Measurements from ENCODE around the gene KIF13A. TPM values are rescaled to one million over a fixed set of nuclear protein-coding genes. Genes with fewer than 3 reads are reported as not detected.
"Not testable (repeated sequence)": the region's sequence is repeated elsewhere in the genome, so short reads cannot be mapped to it uniquely, and the experiment has no call there.

The KIF13A gene
- total RNA-seq, 1 donor from 2014 or later = 22.5 TPM

- no peak for DNase-seq (ENCODE audit: low read depth in 2 of 2)
Measured at GRCh38 chr6:17798477-17799154, 188.8 kb downstream of the KIF13A start.

GRCh38 chr6:17790489-17790888 lies 196.9 kb downstream of the KIF13A start:
- DNase-seq (ENCODE audit: low read depth in 2 of 2) = no peak

- DNase-seq (ENCODE audit: low read depth in 2 of 2) = no peak
Measured at GRCh38 chr6:17785094-17785787, 202.2 kb downstream of the KIF13A start.

GRCh38 chr6:17780061-17780460 lies 207.4 kb downstream of the KIF13A start:
- DNase-seq (ENCODE audit: low read depth in 2 of 2) = no peak

GRCh38 chr6:17771609-17772008 lies 215.8 kb downstream of the KIF13A start:
- DNase-seq (ENCODE audit: low read depth in 2 of 2) = no peak

GRCh38 chr6:17768881-17769280 lies 218.6 kb downstream of the KIF13A start:
- peak in 1 of 2 donors; percentile 33 for DNase-seq (ENCODE audit: low read depth in 2 of 2)

GRCh38 chr6:17768388-17768787 lies 219.0 kb downstream of the KIF13A start:
- DNase-seq (ENCODE audit: low read depth in 2 of 2) = peak; percentile 3 to 49

GRCh38 chr6:17762651-17763050 lies 224.8 kb downstream of the KIF13A start:
- DNase-seq (ENCODE audit: low read depth in 2 of 2) = no peak

GRCh38 chr6:17758119-17758518 lies 229.3 kb downstream of the KIF13A start:
- no peak for DNase-seq (ENCODE audit: low read depth in 2 of 2)

- DNase-seq (ENCODE audit: low read depth in 2 of 2) = no peak
Measured at GRCh38 chr6:17754254-17754653, 233.2 kb downstream of the KIF13A start.

- DNase-seq (ENCODE audit: low read depth in 2 of 2) = not testable (repeated sequence)
Measured at GRCh38 chr6:17745324-17745723, 242.1 kb downstream of the KIF13A start.

GRCh38 chr6:17744757-17745308 lies 242.6 kb downstream of the KIF13A start:
- DNase-seq (ENCODE audit: low read depth in 2 of 2) = not testable (repeated sequence)

GRCh38 chr6:17744019-17744756 lies 243.2 kb downstream of the KIF13A start:
- DNase-seq (ENCODE audit: low read depth in 2 of 2) = no peak

- DNase-seq (ENCODE audit: low read depth in 2 of 2) = no peak
Measured at GRCh38 chr6:17741507-17741906, 245.9 kb downstream of the KIF13A start.

GRCh38 chr6:17740559-17741220 lies 246.7 kb downstream of the KIF13A start:
- DNase-seq (ENCODE audit: low read depth in 2 of 2) = no peak

GRCh38 chr6:17737704-17738252 lies 249.7 kb downstream of the KIF13A start:
- no peak for DNase-seq (ENCODE audit: low read depth in 2 of 2)

GRCh38 chr6:17735311-17735710 lies 252.1 kb downstream of the KIF13A start:
- not testable (repeated sequence) for DNase-seq (ENCODE audit: low read depth in 2 of 2)

- DNase-seq (ENCODE audit: low read depth in 2 of 2) = no peak
Measured at GRCh38 chr6:17730078-17730704, 257.2 kb downstream of the KIF13A start.

GRCh38 chr6:17729223-17730077 lies 258.0 kb downstream of the KIF13A start:
- no peak for DNase-seq (ENCODE audit: low read depth in 2 of 2)
